Measurements from ENCODE around the gene MMP15. TPM values are rescaled to one million over a fixed set of nuclear protein-coding genes. Genes with fewer than 3 reads are reported as not detected.

The MMP15 gene
- polyA plus RNA-seq, 1 of the 3 experiments (the other 2 are of a cell fraction), result 3.1 TPM

DNA sequence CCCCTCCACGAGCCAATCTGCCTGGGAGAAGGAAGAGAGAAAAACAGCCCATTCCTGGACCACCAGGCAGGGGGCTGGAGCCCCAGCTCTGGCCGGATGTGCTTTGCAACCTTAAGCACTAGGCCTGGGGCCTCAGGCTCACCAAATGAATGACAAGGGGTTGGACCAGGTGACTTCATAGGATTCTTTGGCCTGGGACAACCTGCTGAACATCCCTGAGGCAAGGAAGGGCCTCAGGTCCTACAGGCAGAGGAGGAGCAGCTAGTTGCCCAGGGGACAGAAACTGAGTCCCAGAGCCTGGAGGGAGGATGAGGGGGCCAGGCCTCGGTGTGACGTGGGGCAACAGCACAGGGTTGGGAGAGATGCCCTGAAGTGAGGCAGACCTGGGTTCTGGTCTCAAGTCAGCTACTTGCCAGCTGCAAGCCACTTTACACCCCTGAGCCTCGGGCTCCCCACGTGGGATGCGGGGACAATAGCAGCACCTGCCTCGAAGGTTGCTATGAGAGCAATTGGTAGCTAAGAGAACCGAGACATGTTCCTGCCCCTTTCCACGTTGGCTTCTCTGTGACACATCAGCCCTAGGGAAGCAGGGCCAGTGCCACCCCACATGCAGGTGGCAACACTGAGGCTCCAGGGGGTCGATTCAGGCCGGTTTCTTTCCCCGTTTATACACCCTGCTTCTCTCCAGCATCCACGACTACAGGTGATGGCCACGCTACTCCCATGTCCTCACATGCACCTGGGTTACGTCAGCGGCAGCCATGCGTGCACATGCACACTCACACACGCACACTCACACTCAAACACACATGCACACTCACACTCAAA, 61.0 kb downstream of the MMP15 start:
- Histone ChIP-seq H3K9me2 (no peaks in the 10 kb centered on the region), H3K27me3 (ENCODE audit: insufficient read depth) (no peaks in the 10 kb centered on the region), H3K4me2 (no peak overlapping the region), H3F3A (replicated peaks; ENCODE audit: insufficient read depth) (peaks cover 6% of the 10 kb centered on the region), H3K36me3 (replicated peaks in 1 of 2; ENCODE audit: control insufficient read depth in 1 of 2, insufficient read depth in 2 of 2, low read length in 1 of 2) (no peaks in the 10 kb centered on the region), H3K27ac (ENCODE audit: low read depth in 2 of 2, low read length in 1 of 2) (no peak overlapping the region), H3K9me3 (no peaks in the 10 kb centered on the region), H3K4me3 (ENCODE audit: low read depth in 2 of 2, low read length in 1 of 2) (no peak overlapping the region), H4K20me1 (ENCODE audit: insufficient read depth) (no peaks in the 10 kb centered on the region), H2AFZ (ENCODE audit: low read depth) (no peak overlapping the region), H3K79me2 (ENCODE audit: insufficient read depth) (no peaks in the 10 kb centered on the region), H3K4me1 (ENCODE audit: control insufficient read depth in 1 of 2, insufficient read depth in 2 of 2, low read depth in 1 of 2, low read length in 1 of 2) (no peaks in the 10 kb centered on the region; a peak in 1 of 4 replicates), H3K9ac (no peak overlapping the region)
- DNase-seq, result peak; percentile 29
- POLR2A ChIA-PET, result no interaction called here
- TF ChIP-seq, protein P1, sequence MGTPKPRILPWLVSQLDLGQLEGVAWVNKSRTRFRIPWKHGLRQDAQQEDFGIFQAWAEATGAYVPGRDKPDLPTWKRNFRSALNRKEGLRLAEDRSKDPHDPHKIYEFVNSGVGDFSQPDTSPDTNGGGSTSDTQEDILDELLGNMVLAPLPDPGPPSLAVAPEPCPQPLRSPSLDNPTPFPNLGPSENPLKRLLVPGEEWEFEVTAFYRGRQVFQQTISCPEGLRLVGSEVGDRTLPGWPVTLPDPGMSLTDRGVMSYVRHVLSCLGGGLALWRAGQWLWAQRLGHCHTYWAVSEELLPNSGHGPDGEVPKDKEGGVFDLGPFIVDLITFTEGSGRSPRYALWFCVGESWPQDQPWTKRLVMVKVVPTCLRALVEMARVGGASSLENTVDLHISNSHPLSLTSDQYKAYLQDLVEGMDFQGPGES (IDR thresholded peaks at IDR 0.05; ENCODE audit: low read depth, low read length), result no peak
- no peak for TF ChIP-seq NRF1 (IDR thresholded peaks at IDR 0.05; ENCODE audit: low read depth, low read length)
- TF ChIP-seq CHD2 (IDR thresholded peaks at IDR 0.05; ENCODE audit: low read length, partially characterized antibody), result no peak
- TF ChIP-seq YY1 (IDR thresholded peaks at IDR 0.05; ENCODE audit: low read depth), result no peak
- TF ChIP-seq EP300 (IDR thresholded peaks at IDR 0.05; ENCODE audit: borderline replicate concordance in 1 of 2, low read depth in 1 of 2, low read length in 1 of 2), result no peak
- no peak for TF ChIP-seq TCF12 (IDR thresholded peaks at IDR 0.05)
- TF ChIP-seq, protein P2, sequence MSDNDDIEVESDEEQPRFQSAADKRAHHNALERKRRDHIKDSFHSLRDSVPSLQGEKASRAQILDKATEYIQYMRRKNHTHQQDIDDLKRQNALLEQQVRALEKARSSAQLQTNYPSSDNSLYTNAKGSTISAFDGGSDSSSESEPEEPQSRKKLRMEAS (IDR thresholded peaks at IDR 0.05; ENCODE audit: low read depth), result no peak
- TF ChIP-seq, protein P3, sequence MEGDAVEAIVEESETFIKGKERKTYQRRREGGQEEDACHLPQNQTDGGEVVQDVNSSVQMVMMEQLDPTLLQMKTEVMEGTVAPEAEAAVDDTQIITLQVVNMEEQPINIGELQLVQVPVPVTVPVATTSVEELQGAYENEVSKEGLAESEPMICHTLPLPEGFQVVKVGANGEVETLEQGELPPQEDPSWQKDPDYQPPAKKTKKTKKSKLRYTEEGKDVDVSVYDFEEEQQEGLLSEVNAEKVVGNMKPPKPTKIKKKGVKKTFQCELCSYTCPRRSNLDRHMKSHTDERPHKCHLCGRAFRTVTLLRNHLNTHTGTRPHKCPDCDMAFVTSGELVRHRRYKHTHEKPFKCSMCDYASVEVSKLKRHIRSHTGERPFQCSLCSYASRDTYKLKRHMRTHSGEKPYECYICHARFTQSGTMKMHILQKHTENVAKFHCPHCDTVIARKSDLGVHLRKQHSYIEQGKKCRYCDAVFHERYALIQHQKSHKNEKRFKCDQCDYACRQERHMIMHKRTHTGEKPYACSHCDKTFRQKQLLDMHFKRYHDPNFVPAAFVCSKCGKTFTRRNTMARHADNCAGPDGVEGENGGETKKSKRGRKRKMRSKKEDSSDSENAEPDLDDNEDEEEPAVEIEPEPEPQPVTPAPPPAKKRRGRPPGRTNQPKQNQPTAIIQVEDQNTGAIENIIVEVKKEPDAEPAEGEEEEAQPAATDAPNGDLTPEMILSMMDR (IDR thresholded peaks at IDR 0.05), result no peak
- TF ChIP-seq RAD21 (IDR thresholded peaks at IDR 0.05; ENCODE audit: low read length), result no peak
- no peak for TF ChIP-seq SMC3 (IDR thresholded peaks at IDR 0.05; ENCODE audit: low read depth, low read length)
- no peak for TF ChIP-seq POLR2AphosphoS5 (IDR thresholded peaks at IDR 0.05; ENCODE audit: low read depth, low read length)
- no peak for TF ChIP-seq FOXJ3 (CRISPR knock-in tag; IDR thresholded peaks at IDR 0.05)
- no peak for TF ChIP-seq RFX5 (IDR thresholded peaks at IDR 0.05; ENCODE audit: low read length)
- no peak for TF ChIP-seq RCOR1 (IDR thresholded peaks at IDR 0.05; ENCODE audit: low read length)
- 68% methylated on average over 11 of the region's 19 CpGs for WGBS (ENCODE audit: low lambda C conversion rate)
- CTCF ChIA-PET, result interaction anchor here (0.7 to 1.4 kb wide), 2 partner anchors 11 to 41 kb away, joined by 3 to 8 read pairs; no protein-coding TSS in a partner anchor
